ENCODE data around the gene BACH2.

GRCh38 chr6:90144928-90145555 lies 151.6 kb downstream of the BACH2 start:
- TF ChIP-seq, protein P1, sequence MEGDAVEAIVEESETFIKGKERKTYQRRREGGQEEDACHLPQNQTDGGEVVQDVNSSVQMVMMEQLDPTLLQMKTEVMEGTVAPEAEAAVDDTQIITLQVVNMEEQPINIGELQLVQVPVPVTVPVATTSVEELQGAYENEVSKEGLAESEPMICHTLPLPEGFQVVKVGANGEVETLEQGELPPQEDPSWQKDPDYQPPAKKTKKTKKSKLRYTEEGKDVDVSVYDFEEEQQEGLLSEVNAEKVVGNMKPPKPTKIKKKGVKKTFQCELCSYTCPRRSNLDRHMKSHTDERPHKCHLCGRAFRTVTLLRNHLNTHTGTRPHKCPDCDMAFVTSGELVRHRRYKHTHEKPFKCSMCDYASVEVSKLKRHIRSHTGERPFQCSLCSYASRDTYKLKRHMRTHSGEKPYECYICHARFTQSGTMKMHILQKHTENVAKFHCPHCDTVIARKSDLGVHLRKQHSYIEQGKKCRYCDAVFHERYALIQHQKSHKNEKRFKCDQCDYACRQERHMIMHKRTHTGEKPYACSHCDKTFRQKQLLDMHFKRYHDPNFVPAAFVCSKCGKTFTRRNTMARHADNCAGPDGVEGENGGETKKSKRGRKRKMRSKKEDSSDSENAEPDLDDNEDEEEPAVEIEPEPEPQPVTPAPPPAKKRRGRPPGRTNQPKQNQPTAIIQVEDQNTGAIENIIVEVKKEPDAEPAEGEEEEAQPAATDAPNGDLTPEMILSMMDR (IDR thresholded peaks at IDR 0.05), result no peak
- TF ChIP-seq POLR2A (IDR thresholded peaks at IDR 0.05), result no peak
